ENCODE results near the gene SLC7A4. TPM values are rescaled to one million over a fixed set of nuclear protein-coding genes. Genes with fewer than 3 reads are reported as not detected.

SLC7A4 gene
- polyA plus RNA-seq, 10 donors = 0.50 to 2.1 (median 1.00) TPM

GRCh38 chr22:20988573-20989322 lies 43.6 kb downstream of the SLC7A4 start:
- DNase-seq = no peak

DNA sequence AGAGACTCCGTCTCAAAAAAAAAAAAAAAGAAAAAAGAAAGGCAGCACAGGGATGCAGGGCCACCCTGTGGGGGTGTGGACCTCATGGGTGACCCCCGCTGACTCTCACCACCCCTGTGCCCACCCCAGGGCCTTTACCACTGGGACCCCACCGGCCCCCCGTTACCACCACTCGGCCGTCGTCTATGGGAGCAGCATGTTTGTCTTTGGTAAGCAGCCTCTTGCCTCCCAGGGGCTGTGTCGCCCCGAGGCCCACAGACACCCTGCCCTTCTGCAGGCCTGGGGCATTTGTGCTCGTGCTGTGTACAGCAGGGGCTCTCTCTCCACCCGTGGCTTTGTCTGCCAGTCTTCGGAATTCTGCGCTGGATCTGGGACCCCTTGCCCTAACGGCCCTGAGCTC lies 45.0 kb downstream of the SLC7A4 start:
- DNase-seq = no peak

DNA sequence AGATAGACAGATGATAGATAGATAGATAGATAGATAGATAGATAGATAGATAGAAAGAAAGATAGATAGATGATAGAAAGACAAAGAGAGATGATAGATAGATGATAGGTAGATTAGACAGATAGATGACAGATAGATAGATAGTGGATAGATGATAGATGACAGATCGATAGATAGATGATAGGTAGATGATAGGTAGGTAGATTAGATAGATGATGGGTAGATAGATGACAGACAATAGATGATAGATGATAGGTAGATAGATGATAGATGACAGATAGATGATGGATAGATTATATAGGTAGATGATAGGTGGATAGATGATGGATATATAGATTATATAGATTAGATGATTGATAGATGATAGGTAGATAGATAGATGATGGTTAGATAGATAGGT lies 46.0 kb downstream of the SLC7A4 start:
- DNase-seq = no peak

DNA sequence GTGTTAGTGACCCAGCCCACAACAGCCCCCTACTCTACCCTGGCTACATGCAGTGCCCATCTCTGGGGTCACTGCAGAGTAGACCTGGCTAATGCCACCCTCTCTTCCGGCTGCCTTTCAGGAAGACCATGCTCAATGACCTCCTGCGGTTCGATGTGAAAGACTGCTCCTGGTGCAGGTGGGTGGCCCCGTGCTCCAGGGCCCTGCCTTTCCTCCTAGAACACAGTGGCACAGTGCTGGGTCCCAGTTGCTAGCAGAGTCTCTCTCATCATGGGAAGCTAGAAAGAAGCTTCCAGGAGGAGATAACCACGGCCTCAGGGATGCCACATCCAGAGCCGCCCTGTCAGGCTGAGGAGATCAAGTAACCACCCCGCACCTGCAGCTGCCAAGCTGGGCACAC lies 46.6 kb downstream of the SLC7A4 start:
- DNase-seq = no peak

GRCh38 chr22:20983081-20983771 lies 49.1 kb downstream of the SLC7A4 start:
- no peak for DNase-seq

DNA sequence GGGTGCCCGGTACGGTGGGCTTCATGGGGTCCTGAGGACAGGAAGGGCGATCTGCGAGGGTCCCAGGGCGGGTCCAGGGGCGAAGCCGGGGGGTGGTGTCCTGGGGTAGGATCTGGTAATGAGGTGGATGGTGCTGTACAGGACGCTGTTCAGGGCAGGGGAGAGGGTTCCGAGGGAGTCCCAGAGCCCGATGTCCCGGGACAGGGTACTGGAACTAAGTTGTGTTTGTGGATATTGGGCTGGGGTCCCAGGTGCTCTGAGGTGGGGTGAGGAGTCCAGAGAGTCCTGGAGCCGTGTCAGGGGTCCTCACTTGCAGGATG lies 49.8 kb downstream of the SLC7A4 start:
- no peak for DNase-seq

DNA sequence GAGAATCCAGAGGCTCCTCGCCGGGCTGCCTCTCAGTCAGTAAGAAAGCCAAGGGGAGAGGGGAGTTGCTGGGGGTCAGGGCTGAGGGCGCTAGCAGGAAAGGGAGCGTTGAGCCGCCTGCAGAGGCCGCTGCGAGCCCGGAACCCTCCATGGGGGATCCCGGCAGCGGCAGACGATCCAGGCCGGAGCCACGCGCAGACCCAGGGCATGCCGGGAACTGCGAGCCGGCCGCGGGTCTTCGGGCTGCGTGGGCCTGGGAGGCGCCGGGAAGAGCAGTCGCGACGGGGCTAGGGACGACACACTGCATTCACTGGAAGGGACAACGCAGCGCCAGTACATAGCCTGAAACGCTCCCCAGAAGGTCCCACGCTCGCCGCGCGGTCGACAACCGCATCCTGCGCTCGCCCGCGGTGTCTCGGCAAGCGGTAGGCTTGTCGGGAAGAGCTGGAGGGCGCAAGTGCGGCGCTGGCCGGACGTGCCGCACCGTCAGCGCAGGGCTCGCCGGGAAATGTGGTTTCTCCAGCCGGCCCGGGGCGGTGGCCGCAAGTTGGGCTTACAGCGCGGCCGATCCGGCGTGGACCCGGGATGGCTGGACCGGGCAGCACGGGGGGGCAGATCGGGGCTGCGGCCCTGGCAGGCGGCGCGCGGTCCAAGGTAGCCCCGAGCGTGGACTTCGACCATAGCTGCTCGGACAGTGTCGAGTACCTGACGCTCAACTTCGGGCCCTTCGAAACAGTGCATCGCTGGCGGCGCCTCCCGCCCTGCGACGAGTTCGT lies 50.4 kb downstream of the SLC7A4 start, which contains the start of gene LZTR1:
TSS of gene LZTR1 (plus strand) at position 511 of the 776 bp plus-strand sequence. CDS start at position 586, 75 bp downstream.
- peak; percentile 79 to 97 (median 91) for DNase-seq

DNA sequence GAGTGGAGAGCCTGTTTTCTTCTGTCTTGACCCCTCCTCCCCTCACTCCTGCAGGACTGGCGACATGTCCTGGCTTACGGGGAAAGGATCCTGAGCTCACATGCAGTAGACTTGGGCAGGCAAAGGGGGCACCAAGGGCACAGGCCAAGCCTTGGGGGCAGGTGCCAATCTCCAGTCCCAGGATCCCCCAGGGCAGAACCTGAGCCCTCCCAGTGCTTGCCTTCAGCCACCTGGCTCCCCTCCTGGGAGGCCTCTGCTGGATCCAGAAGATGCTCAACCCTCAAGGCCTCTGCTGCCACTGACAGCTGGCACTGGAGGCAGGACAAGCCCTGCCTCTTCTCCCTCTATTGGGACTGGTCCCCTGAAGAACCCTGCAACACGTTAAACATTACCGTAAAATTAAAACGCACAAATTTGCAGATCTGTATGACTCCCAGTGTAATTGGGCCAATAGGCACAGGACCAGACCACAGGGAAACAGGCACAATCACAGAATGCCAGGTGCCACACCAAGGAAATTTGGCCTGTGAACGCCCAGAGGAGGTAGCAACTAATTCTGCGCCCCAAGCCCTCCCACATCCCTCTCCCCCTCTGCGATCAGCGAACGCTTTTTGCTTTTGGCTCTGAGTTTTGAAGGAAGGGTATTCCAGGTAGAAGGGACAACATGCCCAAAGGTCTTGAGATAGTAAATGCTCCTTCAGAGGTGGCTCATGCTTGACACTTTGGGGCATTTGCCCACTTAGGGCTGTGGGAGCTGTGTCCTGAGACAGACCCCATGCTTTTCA lies 51.2 kb downstream of the SLC7A4 start:
- no peak for DNase-seq

DNA sequence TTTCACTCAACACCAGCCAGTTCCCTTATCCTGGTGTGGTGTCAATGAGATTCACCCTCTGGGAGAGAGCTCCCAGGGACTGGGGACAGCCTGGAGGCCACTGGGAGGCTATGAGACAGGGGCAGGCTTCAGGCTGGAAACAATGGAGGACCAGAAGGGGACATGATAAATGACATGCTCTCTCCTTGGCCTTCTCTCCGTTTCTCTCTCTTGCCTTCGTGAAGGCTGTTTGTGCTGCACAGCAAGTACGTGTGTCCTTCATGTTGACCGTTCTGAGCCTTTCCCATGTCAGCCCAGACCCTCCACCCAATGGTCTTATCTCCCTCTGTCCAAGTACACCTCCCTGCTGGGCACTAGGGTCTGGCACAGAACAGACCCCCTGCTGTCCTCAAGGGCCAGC lies 51.8 kb downstream of the SLC7A4 start:
- DNase-seq = no peak

DNA sequence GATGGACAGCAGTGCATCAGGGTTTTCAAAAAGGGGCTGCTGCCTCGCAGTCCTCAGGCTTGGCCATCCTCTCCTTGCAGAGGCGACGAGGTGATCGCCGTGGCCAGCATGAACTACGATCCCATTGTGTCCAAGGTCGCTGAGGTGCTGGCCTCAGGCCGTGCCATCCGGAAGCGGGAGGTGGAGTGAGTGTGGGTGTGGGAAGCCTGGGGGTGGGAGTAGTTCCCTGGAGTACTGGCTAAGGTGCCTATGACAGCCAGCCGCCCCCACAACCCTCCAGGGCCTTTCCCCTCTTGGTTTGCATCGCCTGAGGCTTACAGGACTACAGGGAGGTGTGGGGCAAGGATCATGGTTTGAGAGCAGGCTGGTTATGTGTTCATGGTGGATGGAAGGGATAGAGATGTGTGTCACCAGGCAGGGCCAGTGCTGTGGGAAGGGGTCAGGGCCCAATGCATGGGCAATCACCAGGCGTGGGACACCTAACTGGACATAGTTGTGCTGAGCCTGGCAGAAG lies 52.4 kb downstream of the SLC7A4 start:
- no peak for DNase-seq

DNA sequence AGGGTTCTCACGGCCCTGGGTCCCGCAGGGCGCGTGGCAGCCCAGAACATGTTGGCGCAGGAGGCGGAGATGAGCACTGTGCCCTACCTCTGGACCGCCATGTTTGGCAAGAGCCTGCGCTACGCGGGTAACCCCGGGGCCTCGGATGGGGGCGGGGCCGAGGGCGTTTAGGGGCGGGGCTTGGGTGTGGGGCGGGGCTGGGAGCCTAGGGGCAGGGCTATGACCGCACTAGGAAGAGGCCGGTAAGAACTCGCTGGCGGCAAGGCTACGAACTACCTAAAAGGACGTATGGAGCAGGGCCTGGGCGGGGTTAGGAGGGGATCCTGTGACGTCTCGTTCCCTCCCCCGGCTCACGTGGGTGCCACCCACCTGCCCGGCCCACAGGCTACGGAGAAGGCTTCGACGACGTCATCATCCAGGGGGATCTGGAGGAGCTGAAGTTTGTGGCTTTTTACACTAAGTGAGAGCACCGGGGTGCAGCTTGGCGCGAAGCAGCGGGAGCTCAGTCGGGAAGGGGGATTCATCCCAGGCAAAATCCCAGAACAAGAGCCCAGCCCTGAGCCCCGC lies 53.0 kb downstream of the SLC7A4 start:
- peak in 2 of 3 donors; percentile 34 to 71 for DNase-seq

Other genes starting within 250 kb of the SLC7A4 start
- gene PI4KA, start 173.8 kb downstream of the SLC7A4 start, polyA plus RNA-seq (ENCODE audit: insufficient read length in 10 of 10) = 10 to 100 TPM; 26.2 to 42.5 (median 35.0) TPM
- gene SNAP29, start 173.6 kb downstream of the SLC7A4 start, polyA plus RNA-seq (ENCODE audit: insufficient read length in 10 of 10) = 10 to 100 TPM; 20.9 to 26.8 (median 23.9) TPM
- 10 to 100 TPM; 41.0 to 61.2 (median 47.1) TPM for gene CRKL, start 115.2 kb downstream of the SLC7A4 start, polyA plus RNA-seq (ENCODE audit: insufficient read length in 10 of 10)
- gene AIFM3, start 65.3 kb downstream of the SLC7A4 start, polyA plus RNA-seq (ENCODE audit: insufficient read length in 10 of 10) = under 1 TPM in 9 of 10 donors, not detected in 1; 0.08 to 0.69 (median 0.31) TPM
- 10 to 100 TPM; 28.8 to 45.0 (median 35.1) TPM for gene LZTR1, start 50.3 kb downstream of the SLC7A4 start, polyA plus RNA-seq (ENCODE audit: insufficient read length in 10 of 10)
- 10 to 100 TPM; 11.9 to 20.6 (median 15.6) TPM for gene THAP7, start 30.4 kb downstream of the SLC7A4 start, polyA plus RNA-seq (ENCODE audit: insufficient read length in 10 of 10)
- 10 to 100 TPM in 9 of 10 donors, 1 to 10 TPM in 1; 9.8 to 20.6 (median 17.5) TPM for gene P2RX6, start 17.4 kb downstream of the SLC7A4 start, polyA plus RNA-seq (ENCODE audit: insufficient read length in 10 of 10)
- under 1 TPM in 7 of 10 donors, not detected in 3; 0.05 to 0.49 (median 0.16) TPM for gene LRRC74B, start 13.4 kb upstream of the SLC7A4 start, polyA plus RNA-seq (ENCODE audit: insufficient read length in 10 of 10)